Ovary (tissue), 9 donors: ENCODE data around the gene ABHD6. TPM values are rescaled to one million over a fixed set of nuclear protein-coding genes. Genes with fewer than 3 reads are reported as not detected.

Experiments used
- DNase-seq, 5 donors: peaks; one replicate each; pipeline ENCODE4 v3.0.0-alpha.2; 2019 to 2020
- H3K27ac ChIP-seq, 2 donors: fragments of 200-600 bp; one replicate each; pipeline versions ENCODE4 v1.5.1 to v1.8.0; 2019 to 2022
- H3K27me3 ChIP-seq: fragments of 200-600 bp; one replicate; pipeline ENCODE4 v1.8.0; 2022
- H3K36me3 ChIP-seq: fragments of 200-600 bp; sonication (generic); one replicate; pipeline ENCODE4 v1.5.1; 2019
- H3K4me1 ChIP-seq: one replicate; pipeline ENCODE4 v1.8.1; 2013; ENCODE audit warnings: mild to moderate bottlenecking, moderate library complexity; ENCODE audit not compliant: insufficient read depth
- H3K4me3 ChIP-seq: fragments of 200-600 bp; sonication (generic); one replicate; pipeline ENCODE4 v1.5.1; 2017
- H3K9me3 ChIP-seq, 2 donors: fragments of 200-600 bp in 1 of 2; sonication (generic) in 1 of 2; one replicate each; pipeline versions ENCODE4 v1.5.1 to v1.8.1; 2013 to 2019; ENCODE audit warnings: mild to moderate bottlenecking in 1 of 2, moderate library complexity in 1 of 2
- EP300 ChIP-seq: sonication (generic); formaldehyde crosslinking; IDR thresholded peaks from one replicate; pipeline ENCODE4 v1.6.1; 2017; ENCODE audit warnings: antibody characterized with exemption
- POLR2A ChIP-seq: fragments of 450-650 bp; IDR thresholded peaks from one replicate; pipeline ENCODE4 v1.6.1; 2017; ENCODE audit warnings: antibody characterized with exemption, mild to moderate bottlenecking, moderate library complexity
- WGBS, 3 donors: extraction: QIAGEN DNeasy Blood & Tissue Kit in 1 of 3; methylation state at CpG; one replicate each; pipeline versions ENCODE4 v1.1.5 to v1.1.7; 2013 to 2017; 5-methylcytosine and 5-hydroxymethylcytosine counted together
- intact Hi-C, 4 donors: fragments of 100-400 bp; cut with DNase I; formaldehyde crosslinking; loops; one replicate each; pipeline versions ENCODE4 v1.11.0 to v1.15.1; 2022 to 2023
- polyA plus RNA-seq, 2 donors: library from polyadenylated mRNA; stranded (reverse); fragments of 200-250 nt in 1 of 2; fragments of 350-450 nt in 1 of 2; fragmentation: Illumina TruSeq in 1 of 2; extraction: RNeasy Lipid Tissue Mini Kit (QIAGEN cat#74804) in 1 of 2; gene quantifications; one replicate each; pipeline ENCODE4 v1.2.3, GENCODE V29; 2013 to 2014
- total RNA-seq, 7 donors: library from RNA; depleted of rRNA in 2 of 7; stranded (reverse); fragments of >200 nt in 2 of 7; fragmentation: NEBNext Ultra II Directional in 3 of 7; extraction: Animal tissue kit (Norgen Biotek cat#: 25700) in 3 of 7; gene quantifications; one replicate each; pipeline versions ENCODE4 v1.1.0 to v1.2.4, GENCODE V29; 2016 to 2023
- TF ChIP-seq, protein P1 (sequence below), 3 donors: fragments of 450-650 bp in 2 of 3; fragments of 200-600 bp in 1 of 3; IDR thresholded peaks; one replicate each; pipeline versions ENCODE4 v1.5.1 to v1.8.0; 2016 to 2022; ENCODE audit warnings: antibody characterized with exemption in 3 of 3, mild to moderate bottlenecking in 1 of 3
- donor health status: DM: no; HTN: no; CAD: no; lungs with moderate emphysema.
- donor health status: DM: no; HTN: no; CAD: no.
- donor health status: Bipolar disorder and iron deficiency.
- donor health status: DM: yes; HTN: yes; CAD: no.
- donor health status: DM: no; HTN: no; CAD: no.
- donor health status: DM: yes; HTN: yes; CAD: no.

Gene ABHD6
- total and polyA plus RNA-seq, 9 donors = 4.8 to 36.6 (median 10.5) TPM

DNA sequence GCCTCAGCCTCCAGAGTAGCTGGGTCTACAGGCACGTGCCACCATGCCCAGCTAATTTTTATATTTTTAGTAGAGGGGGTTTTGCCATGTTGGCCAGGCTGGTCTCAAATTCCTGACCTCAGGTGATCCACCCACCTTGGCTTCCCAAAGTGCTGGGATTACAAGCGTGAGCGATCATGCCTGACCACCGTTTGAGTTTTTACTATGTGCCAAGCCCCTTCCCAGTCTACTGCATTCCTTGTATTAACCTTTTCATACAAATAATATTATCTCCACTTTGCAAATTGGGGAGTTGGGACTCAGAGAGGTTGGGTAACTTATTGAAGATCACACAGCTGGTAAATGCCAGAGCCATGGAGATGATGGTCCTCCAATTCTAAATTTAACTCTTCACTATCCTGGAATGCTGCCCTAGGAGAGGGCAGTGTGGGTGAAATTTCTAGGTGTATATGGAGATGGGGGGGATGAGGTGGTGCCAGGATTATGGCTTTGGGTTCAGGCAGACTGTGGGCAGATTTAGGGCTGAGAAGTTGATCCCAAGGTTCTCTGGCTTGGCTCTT is 94.1 kb downstream of the ABHD6 start:
- intact Hi-C loops = loop anchor here (2.0 to 10.0 kb wide), 5 partner anchors 83 to 163 kb away; partner anchors contain the start of gene KCTD6 (in 2 of the 4)
- Histone ChIP-seq H3K36me3 (no peaks in the 10 kb centered on the region), H3K4me1 (peaks cover 5% of the 10 kb centered on the region), H3K9me3 (no peaks in the 10 kb centered on the region), H3K4me3 (no peak overlapping the region), H3K27me3 (no peaks in the 10 kb centered on the region), H3K27ac (no peak overlapping the region)
- WGBS, 3 donors = 59 to 66% (median 64%) methylated on average over 4 of the region's 4 CpGs
- no peak for DNase-seq
- TF ChIP-seq EP300 = no peak
- no peak for TF ChIP-seq POLR2A

DNA sequence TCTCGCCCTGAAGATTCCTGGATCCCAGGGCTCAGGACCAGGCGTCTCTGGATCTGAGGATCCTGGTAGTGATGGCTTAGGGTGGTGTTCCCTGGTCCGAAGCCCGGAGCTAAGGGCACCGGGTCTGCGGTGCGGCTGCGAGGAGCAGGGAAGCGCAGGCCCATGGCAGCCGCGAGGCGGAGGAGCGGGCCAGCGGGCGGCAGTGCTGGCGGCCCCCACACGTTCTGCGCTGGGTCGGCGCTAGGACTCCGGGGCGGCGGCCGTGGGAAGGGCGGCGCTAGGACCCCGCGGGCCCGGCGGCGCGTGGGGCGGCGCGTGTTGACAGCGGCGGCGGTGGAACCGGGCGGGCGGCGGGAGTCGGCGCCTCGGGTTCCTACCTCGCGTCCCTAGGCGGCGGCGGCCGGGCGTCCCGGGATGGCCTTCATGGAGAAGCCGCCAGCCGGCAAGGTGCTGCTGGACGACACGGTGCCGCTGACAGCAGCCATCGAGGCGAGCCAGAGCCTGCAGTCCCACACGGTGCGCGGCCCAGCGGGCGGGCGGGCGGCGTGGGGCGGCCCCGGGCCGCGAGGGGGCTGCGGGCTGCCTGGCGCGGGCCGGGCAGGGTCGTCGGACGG is 95.1 kb downstream of the ABHD6 start, which contains the start of gene PXK:
TSS of gene PXK (plus strand) at position 318 of the 614 bp plus-strand sequence. CDS start at position 415, 97 bp downstream.
- Histone ChIP-seq H3K36me3 (no peaks in the 10 kb centered on the region), H3K27ac (peak within 1 kb of the TSS in 1 of 2 donors; percentile 51), H3K27me3 (no peaks in the 10 kb centered on the region), H3K4me3 (peak within 1 kb of the TSS; percentile 64), H3K9me3 (no peaks in the 10 kb centered on the region), H3K4me1 (peaks cover 6% of the 10 kb centered on the region)
- 1% methylated on average over 42 to 79 of the region's 79 CpGs for WGBS, 3 donors
- peak; percentile 76 to 85 (median 81) for DNase-seq
- peak; percentile 49 for TF ChIP-seq POLR2A
- TF ChIP-seq, protein P1, sequence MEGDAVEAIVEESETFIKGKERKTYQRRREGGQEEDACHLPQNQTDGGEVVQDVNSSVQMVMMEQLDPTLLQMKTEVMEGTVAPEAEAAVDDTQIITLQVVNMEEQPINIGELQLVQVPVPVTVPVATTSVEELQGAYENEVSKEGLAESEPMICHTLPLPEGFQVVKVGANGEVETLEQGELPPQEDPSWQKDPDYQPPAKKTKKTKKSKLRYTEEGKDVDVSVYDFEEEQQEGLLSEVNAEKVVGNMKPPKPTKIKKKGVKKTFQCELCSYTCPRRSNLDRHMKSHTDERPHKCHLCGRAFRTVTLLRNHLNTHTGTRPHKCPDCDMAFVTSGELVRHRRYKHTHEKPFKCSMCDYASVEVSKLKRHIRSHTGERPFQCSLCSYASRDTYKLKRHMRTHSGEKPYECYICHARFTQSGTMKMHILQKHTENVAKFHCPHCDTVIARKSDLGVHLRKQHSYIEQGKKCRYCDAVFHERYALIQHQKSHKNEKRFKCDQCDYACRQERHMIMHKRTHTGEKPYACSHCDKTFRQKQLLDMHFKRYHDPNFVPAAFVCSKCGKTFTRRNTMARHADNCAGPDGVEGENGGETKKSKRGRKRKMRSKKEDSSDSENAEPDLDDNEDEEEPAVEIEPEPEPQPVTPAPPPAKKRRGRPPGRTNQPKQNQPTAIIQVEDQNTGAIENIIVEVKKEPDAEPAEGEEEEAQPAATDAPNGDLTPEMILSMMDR (IDR thresholded peaks at IDR 0.05) = peak in 2 of 3 donors; percentile 6 to 42
- no peak for TF ChIP-seq EP300
- intact Hi-C loops = loop anchor here (2.0 to 10.0 kb wide), 5 partner anchors 82 to 162 kb away; partner anchors contain the start of gene KCTD6 (in 2 of the 4)

DNA sequence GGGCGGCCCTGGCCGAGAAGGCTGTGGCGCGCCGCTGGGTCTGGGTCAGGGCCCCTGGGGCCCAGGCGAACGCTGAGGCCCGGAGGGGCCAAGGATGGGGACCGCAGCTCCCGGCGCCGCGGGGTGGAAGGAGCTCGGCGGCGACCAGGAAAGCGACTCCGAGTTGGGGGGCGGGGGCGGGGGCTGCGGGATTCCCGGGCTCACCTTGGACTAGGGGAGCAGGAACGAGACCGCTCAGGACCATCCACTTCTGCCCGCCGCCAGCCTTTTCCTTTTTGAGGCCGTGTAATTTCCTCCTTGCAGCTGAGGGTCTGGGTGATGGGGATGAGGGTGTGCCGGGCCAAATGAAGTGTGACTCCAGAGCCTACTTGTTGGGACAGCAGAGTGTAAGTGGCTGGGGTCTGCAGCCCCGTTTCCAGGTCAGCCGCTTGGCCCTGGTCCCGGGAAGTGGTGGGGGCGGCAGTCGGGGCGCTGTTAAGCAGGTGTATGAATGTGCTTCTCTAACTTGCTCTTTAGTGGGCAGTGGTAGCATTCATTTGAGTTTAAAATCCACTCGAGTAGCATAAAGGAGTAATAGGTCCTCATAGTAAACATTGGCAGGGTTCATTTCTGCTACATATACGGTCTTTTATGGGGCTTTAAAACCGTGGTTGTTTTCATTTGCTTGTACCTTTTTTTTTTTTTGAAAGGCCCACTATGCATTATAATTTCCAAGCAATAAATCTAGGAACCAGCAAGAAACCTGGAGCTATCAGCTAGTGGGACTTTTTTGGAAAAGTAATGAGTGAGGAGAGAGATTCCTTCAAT is 95.8 kb downstream of the ABHD6 start:
- peak in 4 of 5 donors; percentile 39 to 56 (median 48) for DNase-seq
- Histone ChIP-seq H3K36me3 (no peaks in the 10 kb centered on the region), H3K4me3 (peak overlapping the region; percentile 64), H3K4me1 (peaks cover 6% of the 10 kb centered on the region), H3K27me3 (no peaks in the 10 kb centered on the region), H3K9me3 (no peaks in the 10 kb centered on the region), H3K27ac (peak overlapping the region in 1 of 2 donors; percentile 51)
- WGBS, 3 donors = 0 to 1% (median 0%) methylated on average over 14 to 37 of the region's 37 CpGs
- intact Hi-C loops = loop anchor here (2.0 to 10.0 kb wide), 5 partner anchors 81 to 161 kb away; partner anchors contain the start of gene KCTD6 (in 2 of the 4)
- TF ChIP-seq POLR2A (no peak), EP300 (no peak)
- TF ChIP-seq, protein P1 (IDR thresholded peaks at IDR 0.05) = no peak

DNA sequence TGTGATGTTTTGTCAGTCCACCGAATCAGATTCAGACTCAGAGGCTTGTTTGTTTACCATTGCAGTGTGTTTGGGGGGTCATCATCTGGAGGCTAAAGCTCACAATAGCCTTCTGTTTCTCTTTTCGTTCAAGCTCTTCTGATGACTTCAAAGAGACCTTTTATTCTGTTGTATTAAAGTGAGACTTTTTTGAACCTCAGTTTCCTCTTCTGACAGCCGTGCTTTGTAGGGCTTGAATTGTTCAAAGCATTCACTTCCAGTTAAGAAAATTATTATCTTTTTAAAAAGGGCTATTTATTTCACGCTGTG is 96.4 kb downstream of the ABHD6 start:
- no peaks in the 10 kb centered on the region for H3K27me3 ChIP-seq
- intact Hi-C loops = loop anchor here in 3 of 4 donors (5.0 to 10.0 kb wide), 4 partner anchors 81 to 161 kb away; partner anchors contain the start of gene KCTD6 (in 2 of the 3)
- no peak overlapping the region for H3K27ac ChIP-seq
- H3K9me3 ChIP-seq = no peaks in the 10 kb centered on the region
- H3K36me3 ChIP-seq = no peaks in the 10 kb centered on the region
- WGBS, 3 donors = 20 to 27% (median 26%) methylated on average over 4 of the region's 4 CpGs
- DNase-seq = no peak
- H3K4me1 ChIP-seq = peaks cover 6% of the 10 kb centered on the region
- H3K4me3 ChIP-seq = peak overlapping the region; percentile 64
- TF ChIP-seq, protein P1 (IDR thresholded peaks at IDR 0.05) = no peak
- TF ChIP-seq EP300 = no peak
- no peak for TF ChIP-seq POLR2A
